ENCODE results near the gene DENND2A. TPM values are rescaled to one million over a fixed set of nuclear protein-coding genes. Genes with fewer than 3 reads are reported as not detected.
"Not testable (repeated sequence)": the region's sequence is repeated elsewhere in the genome, so short reads cannot be mapped to it uniquely, and the experiment has no call there.

The DENND2A gene
- total RNA-seq, 2 donors from 2014 or later = not detected

- no peak for DNase-seq
- Mint-ChIP-seq H3K27me3 (peaks cover 22% of the 10 kb centered on the region), H3K27ac (no peak overlapping the region), H3K4me1 (peaks cover 3% of the 10 kb centered on the region), H3K4me3 (no peak overlapping the region), H3K36me3 (ENCODE audit: low read depth) (no peaks in the 10 kb centered on the region)
- no peaks in the 10 kb centered on the region for H3K9me3 ChIP-seq (ENCODE audit: control insufficient read depth, low read length, poor library complexity, severe bottlenecking)
- no peak for ATAC-seq
Measured at GRCh38 chr7:140568021-140568813, 72.4 kb downstream of the DENND2A start.

GRCh38 chr7:140566186-140566585 is 74.4 kb downstream of the DENND2A start:
- not testable (repeated sequence) for ATAC-seq; H3K9me3 ChIP-seq (ENCODE audit: control insufficient read depth, low read length, poor library complexity, severe bottlenecking); H3K4me3 Mint-ChIP-seq; H3K4me1 Mint-ChIP-seq; H3K27ac Mint-ChIP-seq; DNase-seq; H3K36me3 Mint-ChIP-seq (ENCODE audit: low read depth)
- peaks cover 17% of the 10 kb centered on the region for H3K27me3 Mint-ChIP-seq

GRCh38 chr7:140565761-140566160 is 74.9 kb downstream of the DENND2A start:
- not testable (repeated sequence) for ATAC-seq; H3K9me3 ChIP-seq (ENCODE audit: control insufficient read depth, low read length, poor library complexity, severe bottlenecking); H3K4me1 Mint-ChIP-seq; H3K27ac Mint-ChIP-seq; H3K36me3 Mint-ChIP-seq (ENCODE audit: low read depth); H3K4me3 Mint-ChIP-seq; DNase-seq
- peaks cover 16% of the 10 kb centered on the region for H3K27me3 Mint-ChIP-seq

- H3K9me3 ChIP-seq (ENCODE audit: control insufficient read depth, low read length, poor library complexity, severe bottlenecking) = no peaks in the 10 kb centered on the region
- no peak overlapping the region for H3K27ac Mint-ChIP-seq
- DNase-seq = no peak
- no peaks in the 10 kb centered on the region for H3K36me3 Mint-ChIP-seq (ENCODE audit: low read depth)
- peaks cover 3% of the 10 kb centered on the region for H3K4me1 Mint-ChIP-seq
- no peak overlapping the region for H3K4me3 Mint-ChIP-seq
- H3K27me3 Mint-ChIP-seq = peaks cover 14% of the 10 kb centered on the region
- no peak for ATAC-seq
Measured at GRCh38 chr7:140564643-140565042, 76.0 kb downstream of the DENND2A start.

- Mint-ChIP-seq H3K36me3 (ENCODE audit: low read depth) (no peaks in the 10 kb centered on the region), H3K27me3 (peaks cover 12% of the 10 kb centered on the region), H3K27ac (no peak overlapping the region), H3K4me3 (no peak overlapping the region), H3K4me1 (peaks cover 3% of the 10 kb centered on the region)
- ATAC-seq (no peak), DNase-seq (no peak)
- H3K9me3 ChIP-seq (ENCODE audit: control insufficient read depth, low read length, poor library complexity, severe bottlenecking) = no peaks in the 10 kb centered on the region
Measured at GRCh38 chr7:140562926-140563481, 77.6 kb downstream of the DENND2A start.

- no peaks in the 10 kb centered on the region for H3K36me3 Mint-ChIP-seq (ENCODE audit: low read depth)
- ATAC-seq = no peak
- no peak overlapping the region for H3K4me3 Mint-ChIP-seq
Measured at GRCh38 chr7:140559410-140559809, 81.2 kb downstream of the DENND2A start.

GRCh38 chr7:140557809-140558518 is 82.6 kb downstream of the DENND2A start:
- Mint-ChIP-seq H3K27me3 (peaks cover 7% of the 10 kb centered on the region), H3K4me3 (no peak overlapping the region), H3K4me1 (no peaks in the 10 kb centered on the region), H3K27ac (no peak overlapping the region), H3K36me3 (ENCODE audit: low read depth) (no peaks in the 10 kb centered on the region)
- ATAC-seq = no peak
- DNase-seq = no peak
- no peaks in the 10 kb centered on the region for H3K9me3 ChIP-seq (ENCODE audit: control insufficient read depth, low read length, poor library complexity, severe bottlenecking)

More at GRCh38 chr7:140559410-140559809, 81.2 kb downstream of the DENND2A start:
- Mint-ChIP-seq H3K4me1 (no peaks in the 10 kb centered on the region), H3K27ac (no peak overlapping the region), H3K27me3 (peaks cover 12% of the 10 kb centered on the region)
- DNase-seq = no peak
- no peaks in the 10 kb centered on the region for H3K9me3 ChIP-seq (ENCODE audit: control insufficient read depth, low read length, poor library complexity, severe bottlenecking)

- H3K9me3 ChIP-seq (ENCODE audit: control insufficient read depth, low read length, poor library complexity, severe bottlenecking) = no peaks in the 10 kb centered on the region
- Mint-ChIP-seq H3K4me1 (no peaks in the 10 kb centered on the region), H3K4me3 (no peak overlapping the region), H3K36me3 (ENCODE audit: low read depth) (no peaks in the 10 kb centered on the region), H3K27me3 (peaks cover 5% of the 10 kb centered on the region), H3K27ac (no peak overlapping the region)
- ATAC-seq (no peak), DNase-seq (no peak)
Measured at GRCh38 chr7:140557069-140557468, 83.5 kb downstream of the DENND2A start.

- ATAC-seq; H3K9me3 ChIP-seq (ENCODE audit: control insufficient read depth, low read length, poor library complexity, severe bottlenecking); H3K27me3 Mint-ChIP-seq; DNase-seq; H3K4me1 Mint-ChIP-seq; H3K36me3 Mint-ChIP-seq (ENCODE audit: low read depth); H3K4me3 Mint-ChIP-seq; H3K27ac Mint-ChIP-seq: not testable (repeated sequence)
Measured at GRCh38 chr7:140553236-140553635, 87.4 kb downstream of the DENND2A start.

- Mint-ChIP-seq H3K4me3 (peak overlapping the region; percentile 22), H3K36me3 (ENCODE audit: low read depth) (no peaks in the 10 kb centered on the region), H3K4me1 (no peaks in the 10 kb centered on the region), H3K27me3 (peaks cover 5% of the 10 kb centered on the region), H3K27ac (no peak overlapping the region)
- ATAC-seq (no peak), DNase-seq (no peak)
- H3K9me3 ChIP-seq (ENCODE audit: control insufficient read depth, low read length, poor library complexity, severe bottlenecking) = no peaks in the 10 kb centered on the region
Measured at GRCh38 chr7:140552240-140552679, 88.4 kb downstream of the DENND2A start.

- peaks cover 5% of the 10 kb centered on the region for H3K27me3 Mint-ChIP-seq
- no peaks in the 10 kb centered on the region for H3K4me1 Mint-ChIP-seq
- no peak overlapping the region for H3K27ac Mint-ChIP-seq
Measured at GRCh38 chr7:140551355-140552239, 89.0 kb downstream of the DENND2A start.

GRCh38 chr7:140546947-140547346 is 93.7 kb downstream of the DENND2A start:
- DNase-seq = no peak
- H3K27me3 Mint-ChIP-seq = peaks cover 15% of the 10 kb centered on the region
- H3K9me3 ChIP-seq (ENCODE audit: control insufficient read depth, low read length, poor library complexity, severe bottlenecking) = no peaks in the 10 kb centered on the region
- H3K4me1 Mint-ChIP-seq = peaks cover 2% of the 10 kb centered on the region
- H3K4me3 Mint-ChIP-seq = no peak overlapping the region
- H3K36me3 Mint-ChIP-seq (ENCODE audit: low read depth) = peaks cover 2% of the 10 kb centered on the region
- no peak overlapping the region for H3K27ac Mint-ChIP-seq
- no peak for ATAC-seq

More at GRCh38 chr7:140551355-140552239, 89.0 kb downstream of the DENND2A start:
- H3K4me3 Mint-ChIP-seq = peak overlapping the region; percentile 26
- H3K36me3 Mint-ChIP-seq (ENCODE audit: low read depth) = no peaks in the 10 kb centered on the region
- DNase-seq (no peak), ATAC-seq (no peak)
- H3K9me3 ChIP-seq (ENCODE audit: control insufficient read depth, low read length, poor library complexity, severe bottlenecking) = no peaks in the 10 kb centered on the region
